HG02678 (cell line): ENCODE measurements around the gene ZC3H4.
"Not testable (repeated sequence)": the region's sequence is repeated elsewhere in the genome, so short reads cannot be mapped to it uniquely, and the experiment has no call there.

Experiments used
- ATAC-seq: cut with Tn5 transposase; IDR thresholded peaks from one replicate; pipeline ENCODE4 v1.9.1; 2021; ENCODE audit warnings: mild to moderate bottlenecking, moderate library complexity; ENCODE audit not compliant: unreplicated experiment

Gene ZC3H4

GRCh38 chr19:47050562-47050961 is 63.0 kb downstream of the ZC3H4 start:
- ATAC-seq = not testable (repeated sequence)

GRCh38 chr19:47049307-47049700 is 64.3 kb downstream of the ZC3H4 start:
- no peak for ATAC-seq

GRCh38 chr19:47047763-47048405 is 65.7 kb downstream of the ZC3H4 start:
- ATAC-seq = peak; percentile 35

GRCh38 chr19:47047272-47047762 is 66.3 kb downstream of the ZC3H4 start:
- no peak for ATAC-seq

GRCh38 chr19:47045867-47046470 is 67.6 kb downstream of the ZC3H4 start:
- no peak for ATAC-seq

- no peak for ATAC-seq
Observed at GRCh38 chr19:47044946-47045866, 68.4 kb downstream of the ZC3H4 start.

- no peak for ATAC-seq
Observed at GRCh38 chr19:47040869-47041268, 72.7 kb downstream of the ZC3H4 start.

- ATAC-seq = no peak
Observed at GRCh38 chr19:47039239-47039874, 74.2 kb downstream of the ZC3H4 start.

- no peak for ATAC-seq
Observed at GRCh38 chr19:47037766-47038165, 75.8 kb downstream of the ZC3H4 start.

- peak; percentile 32 for ATAC-seq
Observed at GRCh38 chr19:47036097-47036651, 77.4 kb downstream of the ZC3H4 start.

- peak; percentile 87 for ATAC-seq
Observed at GRCh38 chr19:47035127-47036096, 78.2 kb downstream of the ZC3H4 start.

GRCh38 chr19:47032171-47032811 is 81.3 kb downstream of the ZC3H4 start:
- ATAC-seq = no peak

- no peak for ATAC-seq
Observed at GRCh38 chr19:47028195-47028601, 85.4 kb downstream of the ZC3H4 start.

GRCh38 chr19:47027586-47028088 is 85.9 kb downstream of the ZC3H4 start:
- ATAC-seq = no peak

- no peak for ATAC-seq
Observed at GRCh38 chr19:47026889-47027288, 86.7 kb downstream of the ZC3H4 start.

GRCh38 chr19:47026156-47026555 is 87.4 kb downstream of the ZC3H4 start:
- ATAC-seq = no peak

GRCh38 chr19:47024502-47024901 is 89.1 kb downstream of the ZC3H4 start:
- ATAC-seq = no peak

- no peak for ATAC-seq
Observed at GRCh38 chr19:47023448-47023794, 90.2 kb downstream of the ZC3H4 start.
